GM12864 (cell line): ENCODE measurements around the gene COL11A2.

Experiments
- DNase-seq: peaks from one replicate; pipeline ENCODE4 v3.0.0-alpha.2; 2011; ENCODE audit warnings: low read depth
- H3K4me3 ChIP-seq: 2 replicates; pipeline ENCODE4 v1.5.1; 2011; ENCODE audit warnings: mild to moderate bottlenecking, low read depth, low read length, control low read depth
- TF ChIP-seq, protein P1 (sequence below): IDR thresholded peaks from 2 replicates; pipeline ENCODE4 v1.5.1; 2011; ENCODE audit warnings: low read depth, mild to moderate bottlenecking, moderate library complexity, low read length, control low read depth, inconsistent platforms; ENCODE audit errors: missing control alignments

Gene COL11A2

DNA sequence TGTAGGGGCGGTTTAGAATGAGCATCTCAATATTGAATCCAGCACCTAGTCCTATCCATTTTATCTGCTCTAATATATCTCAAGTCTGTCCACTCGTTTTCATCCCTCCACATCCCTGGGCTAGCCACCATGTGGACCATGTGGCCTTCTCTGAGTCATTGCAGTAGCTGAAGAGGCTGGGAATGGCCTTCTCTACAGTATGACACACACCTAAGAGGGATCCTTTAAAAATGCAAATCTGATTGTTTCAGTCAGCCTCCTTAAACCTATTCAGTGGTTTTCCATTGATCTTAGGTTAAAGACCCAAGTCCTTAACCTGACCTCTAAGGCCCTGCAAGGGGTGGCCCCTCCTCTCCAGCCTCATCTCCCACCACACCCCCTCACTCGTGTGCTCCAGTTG lies 25.4 kb upstream of the COL11A2 start:
- no peak overlapping the region for H3K4me3 ChIP-seq
- TF ChIP-seq, protein P1, sequence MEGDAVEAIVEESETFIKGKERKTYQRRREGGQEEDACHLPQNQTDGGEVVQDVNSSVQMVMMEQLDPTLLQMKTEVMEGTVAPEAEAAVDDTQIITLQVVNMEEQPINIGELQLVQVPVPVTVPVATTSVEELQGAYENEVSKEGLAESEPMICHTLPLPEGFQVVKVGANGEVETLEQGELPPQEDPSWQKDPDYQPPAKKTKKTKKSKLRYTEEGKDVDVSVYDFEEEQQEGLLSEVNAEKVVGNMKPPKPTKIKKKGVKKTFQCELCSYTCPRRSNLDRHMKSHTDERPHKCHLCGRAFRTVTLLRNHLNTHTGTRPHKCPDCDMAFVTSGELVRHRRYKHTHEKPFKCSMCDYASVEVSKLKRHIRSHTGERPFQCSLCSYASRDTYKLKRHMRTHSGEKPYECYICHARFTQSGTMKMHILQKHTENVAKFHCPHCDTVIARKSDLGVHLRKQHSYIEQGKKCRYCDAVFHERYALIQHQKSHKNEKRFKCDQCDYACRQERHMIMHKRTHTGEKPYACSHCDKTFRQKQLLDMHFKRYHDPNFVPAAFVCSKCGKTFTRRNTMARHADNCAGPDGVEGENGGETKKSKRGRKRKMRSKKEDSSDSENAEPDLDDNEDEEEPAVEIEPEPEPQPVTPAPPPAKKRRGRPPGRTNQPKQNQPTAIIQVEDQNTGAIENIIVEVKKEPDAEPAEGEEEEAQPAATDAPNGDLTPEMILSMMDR: no peak
- DNase-seq: no peak

DNA sequence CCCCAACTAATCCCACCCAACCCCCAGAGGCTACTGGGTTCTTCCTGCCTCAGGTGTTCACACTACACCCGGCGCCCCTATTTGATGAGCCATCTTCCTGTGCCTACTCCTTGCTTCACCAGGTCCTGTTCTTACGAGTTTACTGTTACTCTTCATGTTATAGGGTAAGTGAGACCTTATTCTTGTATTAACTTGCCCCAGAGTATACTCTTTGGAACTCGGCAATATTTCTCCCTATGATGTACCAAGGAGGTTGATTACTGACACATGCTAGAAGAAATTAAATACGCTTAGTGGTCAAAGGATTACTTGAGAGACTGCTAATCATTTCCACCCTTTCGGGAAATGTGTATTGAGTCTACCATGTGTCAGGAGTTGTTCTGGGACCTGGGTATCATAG lies 25.0 kb upstream of the COL11A2 start:
- no peak overlapping the region for H3K4me3 ChIP-seq
- TF ChIP-seq, protein P1: no peak
- DNase-seq: no peak

DNA sequence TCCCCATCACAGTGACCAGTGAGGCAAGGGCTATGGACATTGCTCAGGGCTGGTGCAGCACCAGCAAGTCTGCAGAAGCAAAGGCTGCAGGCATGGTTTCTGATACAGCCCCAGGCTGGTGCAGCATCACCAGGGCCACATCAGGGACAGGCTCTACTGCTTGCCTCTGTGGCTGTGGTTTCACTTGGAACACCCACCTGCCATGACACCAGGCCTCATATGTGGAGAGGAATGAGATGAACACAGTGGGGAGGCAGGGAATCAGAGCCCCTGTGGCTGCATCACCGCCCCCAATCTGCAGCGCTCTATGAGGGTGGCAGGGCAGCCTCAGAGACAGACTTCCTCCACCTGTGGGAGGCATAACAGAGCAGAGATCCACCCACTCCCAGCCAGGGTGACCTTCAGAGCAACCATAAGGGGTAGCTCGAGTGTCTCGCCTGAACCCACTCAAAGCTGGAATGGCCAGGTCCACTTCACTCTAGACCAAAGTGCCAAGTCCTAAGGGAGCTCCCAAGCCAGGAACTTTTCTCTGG lies 23.9 kb upstream of the COL11A2 start:
- no peak for DNase-seq
- TF ChIP-seq, protein P1: no peak
- H3K4me3 ChIP-seq: no peak overlapping the region

DNA sequence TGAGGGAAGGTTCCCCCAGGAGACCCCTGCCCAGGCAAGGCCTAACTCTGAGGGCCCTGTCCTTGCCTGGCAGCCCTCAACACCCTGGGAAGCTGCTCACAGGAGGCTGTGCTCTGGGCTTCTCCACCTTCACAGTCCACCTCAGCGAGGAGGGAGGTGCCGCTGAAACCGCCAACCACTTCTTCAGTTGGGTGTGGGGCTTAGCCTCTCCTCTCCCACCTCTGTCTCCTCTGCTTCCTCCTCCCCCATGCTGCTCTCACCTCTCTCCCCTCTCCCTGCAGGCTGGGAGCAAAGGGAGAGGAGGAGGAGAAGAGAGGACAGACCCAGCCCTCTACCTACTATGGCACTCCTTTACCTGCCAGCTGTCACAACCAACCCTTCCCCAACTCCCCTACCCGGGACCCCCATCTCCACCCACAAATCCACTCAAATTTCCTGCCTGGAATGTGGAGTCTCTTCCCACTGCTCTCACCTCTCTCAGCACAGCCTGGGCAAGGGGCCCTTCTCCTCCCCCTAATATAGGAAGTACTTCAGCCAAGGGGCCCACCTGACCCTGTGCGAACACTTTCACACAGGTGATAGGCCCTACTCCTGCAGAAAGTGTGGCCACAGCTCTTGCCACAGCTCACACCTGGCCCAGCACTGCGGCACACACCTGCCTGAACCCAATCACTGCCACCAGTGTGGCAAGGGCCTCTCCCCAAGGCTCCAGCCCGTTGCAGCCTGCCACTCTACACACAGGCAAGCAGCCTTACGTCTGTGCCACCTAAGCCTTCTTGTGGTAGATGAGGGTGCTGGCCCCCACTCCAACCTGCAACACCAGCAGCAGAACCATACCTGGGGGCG lies 23.2 kb upstream of the COL11A2 start:
- TF ChIP-seq, protein P1: no peak

DNA sequence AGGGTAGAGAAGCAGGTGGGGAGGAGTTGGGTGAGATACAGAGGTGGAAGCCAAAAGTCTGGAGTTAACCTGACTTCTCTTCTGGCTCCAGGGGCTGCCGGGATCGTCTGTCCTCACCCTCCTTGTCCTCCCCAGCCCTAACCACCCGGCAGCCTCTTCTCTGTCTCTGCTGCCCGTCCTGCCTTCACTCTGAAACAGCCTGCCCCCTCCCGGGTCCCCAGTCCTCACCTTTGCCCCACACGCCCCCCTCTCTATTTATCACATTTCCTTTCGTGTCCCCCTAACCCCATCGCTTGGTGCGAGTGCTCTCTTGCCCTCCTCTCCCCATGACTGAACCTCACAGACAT lies 21.7 kb upstream of the COL11A2 start:
- TF ChIP-seq, protein P1: no peak
- DNase-seq: no peak
- H3K4me3 ChIP-seq: no peak overlapping the region

More for the DNA sequence above, 23.2 kb upstream of the COL11A2 start:
- no peak for DNase-seq
- no peak overlapping the region for H3K4me3 ChIP-seq

DNA sequence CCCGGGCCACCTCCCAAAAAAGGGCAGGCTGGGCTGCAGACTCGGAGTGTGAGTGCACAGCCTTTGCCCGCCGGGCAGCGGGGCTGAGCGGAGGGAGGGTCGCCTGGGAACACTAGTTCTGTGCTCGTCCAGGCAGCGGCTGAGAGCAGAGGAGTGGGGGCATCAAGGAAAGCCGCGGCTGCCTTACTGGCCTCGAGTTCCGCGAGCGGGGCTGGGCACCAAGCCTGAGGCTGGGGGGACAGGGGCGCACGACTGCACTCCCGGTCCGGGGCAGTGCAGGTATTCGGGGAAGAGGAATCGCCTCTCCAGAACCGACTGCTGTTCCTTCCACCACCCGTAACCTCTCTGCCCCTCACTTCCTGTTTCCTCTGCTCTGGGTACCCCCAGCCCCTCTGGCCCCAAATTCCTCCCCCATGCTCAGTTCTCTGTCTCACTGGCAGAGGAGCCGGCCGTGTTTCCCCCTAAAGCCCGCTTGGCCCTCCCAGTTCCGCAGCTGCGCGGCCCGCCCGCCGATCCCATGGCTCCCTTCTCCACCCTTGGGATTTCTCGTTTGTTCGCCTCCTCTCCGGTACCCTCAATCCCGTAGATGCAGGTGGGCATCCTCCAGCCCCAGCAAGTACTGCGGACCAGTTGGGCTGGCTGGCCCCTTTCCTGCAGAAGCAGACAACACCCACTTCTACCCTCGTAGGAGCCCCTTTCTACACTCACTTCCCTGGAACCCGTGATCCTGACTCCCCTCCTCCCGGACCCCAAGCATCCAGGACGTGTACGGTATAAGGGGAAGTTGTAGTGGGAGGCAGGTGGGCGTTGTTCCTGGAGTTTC lies 21.1 kb upstream of the COL11A2 start:
- no peak for DNase-seq
- no peak overlapping the region for H3K4me3 ChIP-seq
- TF ChIP-seq, protein P1: no peak
